Neural cell (in vitro differentiated cells): ENCODE results near the gene DCANP1. TPM values are rescaled to one million over a fixed set of nuclear protein-coding genes. Genes with fewer than 3 reads are reported as not detected.

Experiments used
- H2AFZ ChIP-seq: fragments of 200-600, 300-800 bp; sonication (generic), shearing (Covaris generic); 2 replicates; pipeline ENCODE4 v1.6.0; 2014; ENCODE audit warnings: low read depth, mild to moderate bottlenecking, antibody characterized with exemption, low read length, moderate library complexity
- H3F3A ChIP-seq: fragments of 200-600 bp; shearing (Covaris generic); 2 replicates; pipeline ENCODE4 v1.6.1; 2016; ENCODE audit warnings: mild to moderate bottlenecking, moderate library complexity, mixed read lengths, antibody characterized with exemption, low read length; ENCODE audit not compliant: insufficient read depth, poor library complexity, severe bottlenecking
- H3K27ac ChIP-seq: fragments of 200-600, 300-800 bp; sonication (generic), shearing (Covaris generic); 2 replicates; pipeline ENCODE4 v1.5.1; 2014; ENCODE audit warnings: mild to moderate bottlenecking, low read length, moderate library complexity
- H3K27me3 ChIP-seq: fragments of 300-800, 200-600 bp; sonication (generic), shearing (Covaris generic); 2 replicates; pipeline ENCODE4 v1.6.0; 2014; ENCODE audit warnings: mild to moderate bottlenecking, low read depth, low read length, moderate library complexity; ENCODE audit not compliant: insufficient read depth
- H3K36me3 ChIP-seq: fragments of 300-800, 200-600 bp; sonication (generic), shearing (Covaris generic); 2 replicates; pipeline ENCODE4 v1.5.1; 2014; ENCODE audit warnings: mild to moderate bottlenecking, antibody characterized with exemption, low read length, moderate library complexity; ENCODE audit not compliant: insufficient read depth
- H3K4me2 ChIP-seq: fragments of 300-800, 200-600 bp; sonication (generic), shearing (Covaris generic); 2 replicates; pipeline ENCODE4 v1.6.0; 2014; ENCODE audit warnings: mild to moderate bottlenecking, low read length
- H3K4me3 ChIP-seq: fragments of 300-800, 200-600 bp; sonication (generic), shearing (Covaris generic); 2 replicates; pipeline ENCODE4 v1.5.1; 2014; ENCODE audit warnings: mild to moderate bottlenecking, low read length, moderate library complexity
- H3K79me2 ChIP-seq: fragments of 200-600 bp; shearing (Covaris generic); replicated peaks from 2 replicates; pipeline ENCODE4 v1.6.0; 2014; ENCODE audit warnings: mild to moderate bottlenecking, low read length, moderate library complexity; ENCODE audit not compliant: insufficient read depth
- H3K9ac ChIP-seq: fragments of 300-800, 200-600 bp; sonication (generic), shearing (Covaris generic); 2 replicates; pipeline ENCODE4 v1.6.1; 2016; ENCODE audit warnings: mild to moderate bottlenecking, low read length, mixed read lengths
- H3K9me2 ChIP-seq: fragments of 200-600 bp; shearing (Covaris generic); 2 replicates; pipeline ENCODE4 v1.6.1; 2016; ENCODE audit warnings: mild to moderate bottlenecking, low read length, mixed read lengths; ENCODE audit not compliant: insufficient read depth
- H3K9me3 ChIP-seq: fragments of 200-600, 300-800 bp; sonication (generic), shearing (Covaris generic); 2 replicates; pipeline ENCODE4 v1.6.1; 2016; ENCODE audit warnings: mild to moderate bottlenecking, mixed run types, low read length, moderate library complexity, mixed read lengths
- H4K20me1 ChIP-seq: fragments of 200-600 bp; shearing (Covaris generic); 2 replicates; pipeline ENCODE4 v1.6.1; 2016; ENCODE audit warnings: mild to moderate bottlenecking, mixed run types; ENCODE audit not compliant: insufficient read depth
- CTCF ChIP-seq: fragments of 450-650 bp; IDR thresholded peaks from 2 replicates; pipeline ENCODE4 v1.5.1; 2014; ENCODE audit warnings: antibody characterized with exemption, mild to moderate bottlenecking, moderate library complexity; ENCODE audit not compliant: poor library complexity, severe bottlenecking
- EP300 ChIP-seq: fragments of 450-650 bp; conservative IDR thresholded peaks from 2 replicates; pipeline ENCODE4 v1.6.1; 2014; ENCODE audit warnings: antibody characterized with exemption, mild to moderate bottlenecking, moderate library complexity; ENCODE audit not compliant: poor library complexity, severe bottlenecking
- EZH2 ChIP-seq: fragments of 200-600, 300-800 bp; shearing (Covaris generic), sonication (generic); IDR thresholded peaks from 2 replicates; pipeline ENCODE4 v1.6.1; 2014; ENCODE audit warnings: antibody characterized with exemption, low read length, borderline replicate concordance, mild to moderate bottlenecking; ENCODE audit not compliant: insufficient read depth, poor library complexity, severe bottlenecking
- MXI1 ChIP-seq: fragments of 450-650 bp; conservative IDR thresholded peaks from 2 replicates; pipeline ENCODE4 v1.6.1; 2014; ENCODE audit warnings: antibody characterized with exemption, mild to moderate bottlenecking; ENCODE audit not compliant: poor library complexity, severe bottlenecking
- POLR2AphosphoS5 ChIP-seq: IDR thresholded peaks from 2 replicates; pipeline ENCODE4 v1.6.1; 2012
- RAD21 ChIP-seq: fragments of 450-650 bp; conservative IDR thresholded peaks from 2 replicates; pipeline ENCODE4 v1.6.1; 2014; ENCODE audit warnings: antibody characterized with exemption, mild to moderate bottlenecking, moderate library complexity
- SMC3 ChIP-seq: fragments of 450-650 bp; conservative IDR thresholded peaks from 2 replicates; pipeline ENCODE4 v1.6.1; 2014; ENCODE audit warnings: antibody characterized with exemption, mild to moderate bottlenecking, moderate library complexity; ENCODE audit not compliant: poor library complexity
- TAF1 ChIP-seq: IDR thresholded peaks from 2 replicates; pipeline ENCODE4 v1.6.1; 2012; ENCODE audit warnings: low read depth
- polyA plus RNA-seq: library from polyadenylated mRNA; depleted of rRNA; stranded (reverse); fragments of >200 nt; gene quantifications from 2 replicates; pipeline ENCODE4 v1.2.3, GENCODE V29; 2014
- TF ChIP-seq, protein P1 (sequence below): IDR thresholded peaks from 2 replicates; pipeline ENCODE4 v1.6.1; 2012; ENCODE audit warnings: borderline replicate concordance

The DCANP1 gene
- polyA plus RNA-seq, 1 donor from 2014 or later, result not detected

DNA sequence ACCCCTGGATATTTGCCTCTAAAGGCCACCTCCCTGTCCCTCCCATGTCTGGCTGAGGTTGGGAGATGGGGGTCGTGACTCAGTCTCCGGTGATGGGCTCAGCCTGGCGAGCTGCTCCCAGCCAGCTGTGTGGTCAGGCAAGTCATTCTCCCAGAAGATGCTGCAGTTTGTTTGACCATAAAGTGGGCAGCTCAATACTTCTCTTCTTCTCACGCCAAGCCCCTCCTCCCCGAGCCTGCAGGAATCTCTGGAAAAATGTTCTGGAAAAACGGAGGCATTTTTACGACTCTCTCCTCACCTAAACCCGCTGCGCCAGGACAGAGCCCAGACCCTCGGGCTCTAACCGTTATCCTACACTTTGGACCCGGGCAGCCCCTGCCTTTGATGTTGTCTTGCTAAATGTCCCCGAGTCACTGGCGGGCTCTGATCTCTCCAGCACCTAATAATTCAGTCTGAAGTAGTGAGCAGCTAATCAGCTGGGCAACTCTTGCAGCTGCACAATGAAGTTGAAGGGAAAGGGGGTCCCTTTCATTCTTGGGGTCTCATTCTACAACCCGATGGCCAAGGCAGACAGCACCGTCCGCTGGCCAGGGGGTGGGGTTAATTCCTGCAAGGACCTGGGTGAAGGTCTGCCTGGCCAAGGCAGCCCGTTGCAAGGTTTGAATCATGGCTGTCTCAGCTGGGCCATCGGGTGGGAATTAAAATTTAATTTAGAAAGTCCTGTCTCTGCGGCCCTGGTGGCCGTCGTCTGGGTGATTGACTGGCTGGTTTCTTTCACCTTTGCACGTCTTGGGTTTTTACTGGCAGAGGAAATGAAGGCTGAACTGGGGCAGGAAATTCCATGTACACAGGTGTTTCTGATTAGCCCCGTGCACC is 12.3 kb downstream of the DCANP1 start:
- H3K9ac ChIP-seq, result no peak overlapping the region

GRCh38 chr5:135433681-135434426 is 13.3 kb downstream of the DCANP1 start:
- no peaks in the 10 kb centered on the region for H3K9me2 ChIP-seq
- no peak overlapping the region for H3K27ac ChIP-seq
- H3K36me3 ChIP-seq, result no peaks in the 10 kb centered on the region
- H4K20me1 ChIP-seq, result no peaks in the 10 kb centered on the region
- no peaks in the 10 kb centered on the region for H3K9me3 ChIP-seq
- H3K79me2 ChIP-seq, result no peaks in the 10 kb centered on the region
- H3K4me2 ChIP-seq, result no peak overlapping the region
- no peak overlapping the region for H2AFZ ChIP-seq
- H3K4me3 ChIP-seq, result no peak overlapping the region
- H3K9ac ChIP-seq, result no peak overlapping the region
- H3K27me3 ChIP-seq, result no peaks in the 10 kb centered on the region
- no peaks in the 10 kb centered on the region for H3F3A ChIP-seq
- no peak for TF ChIP-seq SMC3
- TF ChIP-seq EP300, result no peak
- TF ChIP-seq, protein P1, sequence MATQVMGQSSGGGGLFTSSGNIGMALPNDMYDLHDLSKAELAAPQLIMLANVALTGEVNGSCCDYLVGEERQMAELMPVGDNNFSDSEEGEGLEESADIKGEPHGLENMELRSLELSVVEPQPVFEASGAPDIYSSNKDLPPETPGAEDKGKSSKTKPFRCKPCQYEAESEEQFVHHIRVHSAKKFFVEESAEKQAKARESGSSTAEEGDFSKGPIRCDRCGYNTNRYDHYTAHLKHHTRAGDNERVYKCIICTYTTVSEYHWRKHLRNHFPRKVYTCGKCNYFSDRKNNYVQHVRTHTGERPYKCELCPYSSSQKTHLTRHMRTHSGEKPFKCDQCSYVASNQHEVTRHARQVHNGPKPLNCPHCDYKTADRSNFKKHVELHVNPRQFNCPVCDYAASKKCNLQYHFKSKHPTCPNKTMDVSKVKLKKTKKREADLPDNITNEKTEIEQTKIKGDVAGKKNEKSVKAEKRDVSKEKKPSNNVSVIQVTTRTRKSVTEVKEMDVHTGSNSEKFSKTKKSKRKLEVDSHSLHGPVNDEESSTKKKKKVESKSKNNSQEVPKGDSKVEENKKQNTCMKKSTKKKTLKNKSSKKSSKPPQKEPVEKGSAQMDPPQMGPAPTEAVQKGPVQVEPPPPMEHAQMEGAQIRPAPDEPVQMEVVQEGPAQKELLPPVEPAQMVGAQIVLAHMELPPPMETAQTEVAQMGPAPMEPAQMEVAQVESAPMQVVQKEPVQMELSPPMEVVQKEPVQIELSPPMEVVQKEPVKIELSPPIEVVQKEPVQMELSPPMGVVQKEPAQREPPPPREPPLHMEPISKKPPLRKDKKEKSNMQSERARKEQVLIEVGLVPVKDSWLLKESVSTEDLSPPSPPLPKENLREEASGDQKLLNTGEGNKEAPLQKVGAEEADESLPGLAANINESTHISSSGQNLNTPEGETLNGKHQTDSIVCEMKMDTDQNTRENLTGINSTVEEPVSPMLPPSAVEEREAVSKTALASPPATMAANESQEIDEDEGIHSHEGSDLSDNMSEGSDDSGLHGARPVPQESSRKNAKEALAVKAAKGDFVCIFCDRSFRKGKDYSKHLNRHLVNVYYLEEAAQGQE, result no peak
- TF ChIP-seq CTCF, result no peak
- no peak for TF ChIP-seq MXI1

More for the DNA sequence above, 12.3 kb downstream of the DCANP1 start:
- Histone ChIP-seq H3K9me3 (no peaks in the 10 kb centered on the region), H3K36me3 (no peaks in the 10 kb centered on the region), H3K27ac (no peak overlapping the region), H3K79me2 (no peaks in the 10 kb centered on the region), H3K9me2 (no peaks in the 10 kb centered on the region), H3K4me2 (no peak overlapping the region), H4K20me1 (no peaks in the 10 kb centered on the region), H3K4me3 (no peak overlapping the region), H2AFZ (no peak overlapping the region), H3K27me3 (no peaks in the 10 kb centered on the region), H3F3A (no peaks in the 10 kb centered on the region)
- TF ChIP-seq TAF1 (no peak), RAD21 (no peak), EP300 (no peak), EZH2 (no peak), SMC3 (no peak), MXI1 (no peak), CTCF (no peak), POLR2AphosphoS5 (no peak)
- TF ChIP-seq, protein P1, result no peak
